ENCODE results near the gene CPLX3.
"Not testable (repeated sequence)": the region's sequence is repeated elsewhere in the genome, so short reads cannot be mapped to it uniquely, and the experiment has no call there.

Gene CPLX3

GRCh38 chr15:74826364-74826819 is at the start of gene CPLX3:
Gene CPLX3 (plus strand): TSS chr15:74826627. CDS start chr15:74826704, 77 bp downstream.
- DNase-seq (ENCODE audit: low spot score), result peak; percentile 95

DNA sequence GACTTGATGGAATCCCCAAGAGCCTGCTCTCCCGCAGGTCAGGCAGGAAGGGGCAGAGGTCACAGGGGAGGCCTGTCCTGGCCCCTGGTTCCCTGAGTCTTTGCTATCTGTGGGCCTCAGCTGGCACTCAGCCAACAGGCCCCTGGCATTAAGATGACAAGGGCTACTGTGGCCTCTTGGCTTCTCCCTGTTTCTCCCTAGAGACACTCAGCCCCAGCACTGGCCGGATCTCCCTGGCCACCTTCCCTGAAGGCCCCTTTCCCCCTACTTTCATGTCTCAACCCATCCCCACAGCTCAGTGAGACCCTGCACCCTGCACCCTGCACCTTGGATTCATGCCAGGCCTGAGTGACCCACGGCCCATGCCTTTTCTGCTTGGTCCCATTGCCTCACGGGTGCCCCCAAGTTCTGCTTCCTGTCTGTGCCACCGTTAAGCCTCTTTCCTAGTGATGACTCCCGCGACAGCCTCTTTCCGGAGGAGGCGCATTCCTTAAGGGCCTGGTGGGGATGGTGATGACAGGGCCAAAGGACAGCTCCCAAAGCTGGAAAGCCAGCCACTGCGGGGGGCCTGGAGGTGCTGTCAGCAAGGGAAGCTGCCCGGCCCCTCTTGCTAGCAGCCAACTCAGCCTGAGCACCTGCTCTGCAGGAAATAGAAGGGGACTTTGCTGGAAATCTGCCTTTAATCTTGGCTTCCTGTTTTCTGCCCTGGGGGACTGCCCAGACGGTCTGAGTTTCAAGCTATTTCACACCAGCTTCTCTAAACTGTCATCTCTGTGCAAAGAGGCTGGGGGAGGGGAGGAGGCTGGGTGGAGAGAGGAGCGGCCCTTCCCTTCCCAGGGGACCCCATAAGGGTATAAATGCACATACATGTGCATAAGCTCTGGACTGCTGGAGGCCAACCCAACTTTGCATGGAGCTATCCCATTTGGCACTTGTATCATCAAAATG is 49.3 kb upstream of the CPLX3 start:
- DNase-seq (ENCODE audit: low spot score), result peak; percentile 54

GRCh38 chr15:74777769-74778598 is 48.4 kb upstream of the CPLX3 start:
- DNase-seq (ENCODE audit: low spot score), result no peak

- DNase-seq (ENCODE audit: low spot score), result no peak
These were observed 47.8 kb upstream of the CPLX3 start for GRCh38 chr15:74778599-74778970.

DNA sequence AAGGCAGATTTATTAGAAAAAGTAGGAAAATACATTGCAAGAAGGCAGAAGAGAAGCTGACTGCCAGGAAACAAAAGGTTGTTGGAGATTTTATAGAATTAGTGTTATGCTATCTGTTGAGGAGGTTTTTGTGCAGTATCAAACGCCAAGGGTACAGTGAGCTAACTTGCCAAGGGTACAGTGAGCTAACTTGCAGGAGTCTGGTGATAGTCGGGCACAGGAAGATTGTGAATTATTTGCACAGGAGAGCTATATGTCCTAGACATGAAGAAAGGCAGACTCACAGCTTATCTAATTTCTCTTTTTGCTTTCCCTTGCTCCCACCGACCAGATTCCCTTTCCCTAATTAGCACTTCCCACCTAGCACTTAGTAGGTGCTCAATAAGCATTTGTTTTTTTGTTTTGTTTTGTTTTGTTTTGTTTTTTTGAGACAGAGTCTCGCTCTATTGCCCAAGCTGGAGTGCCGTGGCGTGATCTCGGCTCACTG is 47.2 kb upstream of the CPLX3 start:
- no peak for DNase-seq (ENCODE audit: low spot score)

DNA sequence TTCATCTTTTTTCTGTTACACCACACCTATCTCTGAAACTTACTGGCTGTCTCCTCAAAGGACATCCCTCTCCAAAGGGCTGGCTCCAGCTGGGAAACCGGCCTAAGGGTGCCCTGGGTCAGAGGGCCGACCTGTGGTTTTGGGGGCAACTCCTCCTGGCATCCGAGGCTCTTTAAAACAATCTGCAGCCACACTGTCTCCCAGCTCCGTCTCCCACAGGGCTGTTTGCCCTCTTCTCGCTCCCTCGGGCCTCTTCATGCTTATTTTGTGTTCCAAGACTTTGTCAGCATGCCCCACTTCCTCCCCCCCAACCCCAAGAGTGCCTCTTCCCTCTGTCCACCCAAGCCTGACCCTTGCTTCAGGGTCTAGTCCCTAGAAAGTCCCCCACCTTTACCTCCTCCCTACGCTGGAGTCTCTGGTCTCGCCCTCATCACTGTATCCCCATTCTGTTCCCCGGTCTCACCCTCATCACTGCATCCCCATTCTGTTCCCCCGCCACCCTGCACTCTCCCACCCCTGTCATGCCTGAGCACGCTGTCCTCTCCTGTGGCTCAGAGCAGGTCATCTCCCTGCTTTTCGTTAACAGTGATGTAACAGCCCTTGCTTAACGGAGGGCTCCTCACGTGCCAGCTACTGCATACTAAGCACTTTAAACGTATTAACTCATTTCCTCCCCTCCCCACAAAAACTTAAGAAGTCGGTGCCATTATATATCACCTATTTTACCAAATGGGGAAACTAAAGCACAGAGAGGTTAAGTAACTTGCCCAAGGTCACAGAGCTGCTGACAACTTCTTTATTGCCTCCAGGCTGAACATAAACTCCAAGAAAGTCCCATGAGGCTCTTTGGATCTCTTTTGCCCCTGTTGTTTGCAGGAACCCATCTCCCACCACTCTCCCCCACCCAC is 45.6 kb upstream of the CPLX3 start:
- DNase-seq (ENCODE audit: low spot score), result no peak

GRCh38 chr15:74781431-74782258 is 44.8 kb upstream of the CPLX3 start, which contains the start of gene CSK:
Gene CSK (plus strand): TSS chr15:74782080. CDS start chr15:74798298, 16,218 bp downstream.
- peak; percentile 96 for DNase-seq (ENCODE audit: low spot score)

GRCh38 chr15:74782259-74783071 is 44.0 kb upstream of the CPLX3 start:
- DNase-seq (ENCODE audit: low spot score), result peak; percentile 66

GRCh38 chr15:74783072-74783807 is 43.2 kb upstream of the CPLX3 start:
- DNase-seq (ENCODE audit: low spot score), result no peak

GRCh38 chr15:74783808-74784175 is 42.6 kb upstream of the CPLX3 start:
- no peak for DNase-seq (ENCODE audit: low spot score)

DNA sequence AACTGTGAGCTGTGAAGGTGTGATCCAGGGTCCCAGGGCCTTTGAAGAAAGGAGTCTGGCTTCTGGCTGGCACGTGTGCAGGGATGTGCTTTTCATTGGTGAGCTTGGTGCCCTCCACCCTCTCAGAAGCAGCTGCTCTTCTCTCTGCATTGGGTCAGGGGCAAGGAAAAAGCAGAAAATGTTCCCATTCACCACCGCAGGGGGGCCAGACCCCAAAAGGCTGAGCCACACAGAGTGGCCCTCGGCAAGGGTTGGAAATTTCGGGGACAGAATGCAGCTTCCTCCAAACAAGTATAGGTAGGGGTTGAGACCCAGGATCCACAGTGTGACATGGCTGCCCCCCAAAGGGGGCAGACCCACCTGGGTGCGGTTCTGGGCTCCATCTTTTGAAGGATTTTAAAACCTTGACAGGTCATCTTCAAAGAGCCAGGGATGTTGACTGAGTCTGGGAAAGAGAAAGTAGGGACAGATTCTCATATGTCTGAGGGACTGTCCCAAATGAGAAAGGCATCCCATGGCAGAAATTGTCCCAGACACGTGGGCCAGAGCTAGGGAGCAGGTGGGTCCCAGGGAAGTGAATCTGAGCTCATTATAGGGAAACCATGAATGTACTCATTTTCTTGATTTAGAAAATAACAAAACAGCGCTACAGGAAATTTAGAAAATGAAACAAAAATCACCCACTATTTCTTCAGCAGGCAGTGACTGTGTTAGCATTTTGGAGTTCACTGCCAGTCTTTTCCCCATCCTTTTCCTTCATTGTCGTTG is 41.8 kb upstream of the CPLX3 start:
- DNase-seq (ENCODE audit: low spot score), result no peak

GRCh38 chr15:74785194-74786032 is 41.0 kb upstream of the CPLX3 start:
- DNase-seq (ENCODE audit: low spot score), result no peak

DNA sequence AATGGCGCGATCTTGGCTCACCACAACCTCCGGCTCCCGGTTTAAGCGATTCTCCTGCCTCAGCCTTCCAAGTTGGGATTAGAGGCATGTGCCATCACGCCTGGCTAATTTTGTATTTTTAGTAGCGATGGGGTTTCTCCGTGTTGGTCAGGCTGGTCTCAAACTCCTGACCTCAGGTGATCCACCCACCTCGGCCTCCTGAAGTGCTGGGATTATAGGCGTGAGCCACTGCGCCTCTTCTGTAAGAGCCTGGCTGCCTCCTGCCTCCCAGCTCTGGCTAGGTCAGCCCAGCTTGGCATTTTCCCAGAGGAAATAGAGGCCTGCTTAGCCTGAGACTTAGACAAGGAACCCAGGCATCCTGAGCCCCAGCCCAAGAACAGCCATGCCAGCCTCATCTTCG is 40.3 kb upstream of the CPLX3 start:
- DNase-seq (ENCODE audit: low spot score), result not testable (repeated sequence)

GRCh38 chr15:74786551-74787165 is 39.8 kb upstream of the CPLX3 start:
- no peak for DNase-seq (ENCODE audit: low spot score)

DNA sequence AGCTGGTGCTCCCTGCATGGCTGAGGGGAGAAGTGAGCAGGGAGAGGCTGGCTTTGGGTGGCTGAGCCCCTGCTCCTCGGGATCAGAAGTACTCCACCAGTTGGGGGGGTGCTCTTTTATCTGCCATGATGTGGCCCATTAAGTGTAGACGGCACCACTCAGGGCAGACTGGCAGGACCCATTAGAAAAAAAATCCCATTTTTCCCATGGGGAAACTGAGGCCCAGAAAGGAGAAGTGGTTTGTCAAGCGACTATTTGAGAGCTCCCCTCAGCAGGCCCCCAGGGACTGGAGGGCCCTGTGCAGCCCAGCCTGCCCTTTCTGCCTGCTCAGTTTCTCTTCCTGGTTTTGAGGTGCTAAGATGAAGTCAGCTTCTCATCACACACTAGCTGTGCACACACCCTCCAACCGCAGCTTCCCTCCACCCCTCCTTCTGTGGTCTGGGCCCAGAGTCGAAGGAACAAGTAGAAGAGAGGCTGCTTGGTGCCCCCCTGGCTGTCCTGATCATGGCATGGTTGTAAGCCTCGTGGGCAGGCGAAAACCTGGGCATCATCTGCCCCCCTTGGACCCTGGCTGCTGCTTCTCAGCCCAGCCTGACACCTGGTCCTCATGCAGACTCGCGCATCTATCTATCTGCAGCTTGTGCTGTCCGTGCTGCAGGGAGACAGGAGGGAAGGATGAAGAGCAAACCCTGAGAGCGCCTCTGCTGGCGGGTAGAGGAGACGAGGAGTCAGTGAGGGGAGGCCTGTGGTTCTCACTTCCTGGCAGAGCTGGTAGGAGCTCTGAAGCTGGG is 39.0 kb upstream of the CPLX3 start:
- peak; percentile 80 for DNase-seq (ENCODE audit: low spot score)

Measured in iPS-NIHi11 (cell line).